Liver (tissue), 9 donors: ENCODE results near the gene RIMBP2. TPM values are rescaled to one million over a fixed set of nuclear protein-coding genes. Genes with fewer than 3 reads are reported as not detected.

Experiments used
- DNase-seq: peaks from one replicate; pipeline ENCODE4 v3.0.0-alpha.2; 2017; ENCODE audit warnings: low spot score
- H3K27ac ChIP-seq, 2 donors: one replicate each; pipeline ENCODE4 v1.7.0; 2013; ENCODE audit warnings: inconsistent platforms in 2 of 2, low read length in 2 of 2, control low read depth in 1 of 2, low read depth in 1 of 2, mild to moderate bottlenecking in 1 of 2
- H3K27me3 ChIP-seq, 4 donors: one replicate each; pipeline versions ENCODE4 v1.6.1 to v1.7.0; 2013; ENCODE audit warnings: low read length in 3 of 4, inconsistent platforms in 1 of 4, mild to moderate bottlenecking in 1 of 4, moderate library complexity in 1 of 4; ENCODE audit not compliant: control insufficient read depth in 4 of 4, insufficient read depth in 4 of 4
- H3K36me3 ChIP-seq, 4 donors: one replicate each; pipeline versions ENCODE4 v1.6.1 to v1.7.0; 2013; ENCODE audit warnings: low read length in 3 of 4, mild to moderate bottlenecking in 3 of 4, low read depth in 1 of 4, moderate library complexity in 1 of 4; ENCODE audit not compliant: control insufficient read depth in 4 of 4, insufficient read depth in 3 of 4
- H3K4me1 ChIP-seq, 4 donors: one replicate each; pipeline versions ENCODE4 v1.6.1 to v1.7.0; 2013; ENCODE audit warnings: low read length in 3 of 4, mild to moderate bottlenecking in 3 of 4, moderate library complexity in 1 of 4; ENCODE audit not compliant: control insufficient read depth in 4 of 4, insufficient read depth in 4 of 4
- H3K4me3 ChIP-seq, 3 donors: one replicate each; pipeline versions ENCODE4 v1.6.1 to v1.7.0; 2013; ENCODE audit warnings: low read length in 3 of 3, control low read depth in 1 of 3, low read depth in 1 of 3, mild to moderate bottlenecking in 1 of 3
- H3K9ac ChIP-seq, 2 donors: one replicate each; pipeline ENCODE4 v1.7.0; 2013; ENCODE audit warnings: low read length in 2 of 2, mild to moderate bottlenecking in 2 of 2, moderate library complexity in 2 of 2, control low read depth in 1 of 2, low read depth in 1 of 2
- H3K9me3 ChIP-seq, 4 donors: one replicate each; pipeline versions ENCODE4 v1.6.1 to v1.7.0; 2013; ENCODE audit warnings: low read length in 3 of 4; ENCODE audit not compliant: control insufficient read depth in 4 of 4
- EGR1 ChIP-seq, 2 donors: IDR thresholded peaks; 2 replicates each; pipeline ENCODE4 v1.6.1; 2016 to 2018; ENCODE audit warnings: antibody characterized with exemption in 2 of 2, low read depth in 2 of 2
- FOXA1 ChIP-seq: IDR thresholded peaks from 2 replicates; pipeline ENCODE4 v1.6.1; 2016; ENCODE audit warnings: antibody characterized with exemption
- FOXA2 ChIP-seq: IDR thresholded peaks from 2 replicates; pipeline ENCODE4 v1.6.1; 2016; ENCODE audit warnings: antibody characterized with exemption
- GABPA ChIP-seq, 2 donors: IDR thresholded peaks in 1 of 2; conservative IDR thresholded peaks in 1 of 2; 2 replicates each; pipeline ENCODE4 v1.6.1; 2016; ENCODE audit warnings: antibody characterized with exemption in 2 of 2, mild to moderate bottlenecking in 1 of 2, moderate library complexity in 1 of 2
- HNF4A ChIP-seq, 2 donors: conservative IDR thresholded peaks; 2 replicates each; pipeline ENCODE4 v1.6.1; 2016; ENCODE audit warnings: antibody characterized with exemption in 2 of 2, mild to moderate bottlenecking in 2 of 2
- HNF4G ChIP-seq: IDR thresholded peaks from 2 replicates; pipeline ENCODE4 v1.6.1; 2016; ENCODE audit warnings: antibody characterized with exemption
- JUND ChIP-seq, 2 donors: IDR thresholded peaks; 2 replicates each; pipeline ENCODE4 v1.6.1; 2016; ENCODE audit warnings: antibody characterized with exemption in 2 of 2
- RXRA ChIP-seq, 2 donors: IDR thresholded peaks; 2 replicates each; pipeline ENCODE4 v1.6.1; 2017 to 2018; ENCODE audit warnings: antibody characterized with exemption in 2 of 2, mild to moderate bottlenecking in 1 of 2
- SP1 ChIP-seq: IDR thresholded peaks from 2 replicates; pipeline ENCODE4 v1.6.1; 2018; ENCODE audit warnings: antibody characterized with exemption, mild to moderate bottlenecking
- TAF1 ChIP-seq: conservative IDR thresholded peaks from 2 replicates; pipeline ENCODE4 v1.6.1; 2016; ENCODE audit warnings: antibody characterized with exemption, mild to moderate bottlenecking
- YY1 ChIP-seq: IDR thresholded peaks from 2 replicates; pipeline ENCODE4 v1.6.1; 2016; ENCODE audit warnings: antibody characterized with exemption, mild to moderate bottlenecking
- WGBS: extraction: QIAGEN DNeasy Blood & Tissue Kit; methylation state at CpG from one replicate; pipeline ENCODE4 v1.1.7; 2013; 5-methylcytosine and 5-hydroxymethylcytosine counted together
- polyA plus RNA-seq, 2 donors: library from polyadenylated mRNA; stranded (reverse) in 1 of 2; unstranded in 1 of 2; fragments of 200-250 nt in 1 of 2; fragments of >200 nt in 1 of 2; fragmentation: Nextera tagmentation in 1 of 2; extraction: Ambion mirVana in 1 of 2; gene quantifications; one replicate each; pipeline versions ENCODE4 v1.2.1 to v1.2.3, GENCODE V29; 2013 to 2015
- total RNA-seq, 2 donors: library from RNA; depleted of rRNA; stranded (reverse); fragments of >200 nt; gene quantifications; one replicate each; pipeline ENCODE4 v1.2.3, GENCODE V29; 2014
- TF ChIP-seq, protein P1 (sequence below): IDR thresholded peaks from 2 replicates; pipeline ENCODE4 v1.6.1; 2016; ENCODE audit warnings: antibody characterized with exemption, mild to moderate bottlenecking
- TF ChIP-seq, protein P2 (sequence below): IDR thresholded peaks from 2 replicates; pipeline ENCODE4 v1.6.1; 2016; ENCODE audit warnings: antibody characterized with exemption
- TF ChIP-seq, protein P3 (sequence below): fragments of 150-350 bp; IDR thresholded peaks from 2 replicates; pipeline ENCODE4 v1.5.1; 2017; ENCODE audit warnings: improper control_type of control experiment, low read depth, low read length; ENCODE audit not compliant: missing input control
- TF ChIP-seq, protein P4 (sequence below): IDR thresholded peaks from 2 replicates; pipeline ENCODE4 v1.6.1; 2016; ENCODE audit warnings: antibody characterized with exemption
- TF ChIP-seq, protein P5 (sequence below): IDR thresholded peaks from 2 replicates; pipeline ENCODE4 v1.6.1; 2016; ENCODE audit warnings: antibody characterized with exemption
- donor health status: healthy.
- donor health status: healthy.
- donor health status: healthy.
- donor health status: healthy.
- donor health status: healthy.

Gene RIMBP2
- total and polyA plus RNA-seq, 4 donors = 0.01 to 0.17 (median 0.09) TPM; not detected in 1

DNA sequence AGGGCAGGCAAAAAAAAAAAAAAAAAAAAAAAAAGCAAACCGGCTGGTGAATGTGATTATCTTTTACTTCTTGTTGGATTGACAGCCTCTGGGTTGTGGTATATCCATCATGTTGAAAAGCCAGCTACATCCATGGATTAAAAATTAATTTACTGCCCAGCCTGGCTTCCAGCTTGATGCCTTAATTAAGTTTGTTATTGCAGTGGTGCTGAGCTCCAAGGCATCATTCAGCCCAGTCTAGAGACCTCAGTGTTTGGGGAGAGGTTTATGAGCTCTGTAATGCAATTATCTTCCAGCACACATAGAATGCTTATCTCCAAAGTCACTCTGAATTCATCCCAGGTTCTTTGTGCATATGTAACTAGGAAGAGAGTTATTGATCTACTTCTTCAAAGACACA lies 114.8 kb downstream of the RIMBP2 start:
- H3K4me1 ChIP-seq = no peaks in the 10 kb centered on the region
- no peak overlapping the region for H3K27ac ChIP-seq
- H3K9me3 ChIP-seq = peaks cover 0 to 6% (median 3%) of the 10 kb centered on the region in 4 donors
- no peaks in the 10 kb centered on the region for H3K36me3 ChIP-seq
- no peaks in the 10 kb centered on the region for H3K27me3 ChIP-seq
- no peak overlapping the region for H3K9ac ChIP-seq
- H3K4me3 ChIP-seq = no peak overlapping the region
- no peak for DNase-seq
- 23% methylated on average over 1 of the region's 1 CpG for WGBS
- TF ChIP-seq, protein P1, sequence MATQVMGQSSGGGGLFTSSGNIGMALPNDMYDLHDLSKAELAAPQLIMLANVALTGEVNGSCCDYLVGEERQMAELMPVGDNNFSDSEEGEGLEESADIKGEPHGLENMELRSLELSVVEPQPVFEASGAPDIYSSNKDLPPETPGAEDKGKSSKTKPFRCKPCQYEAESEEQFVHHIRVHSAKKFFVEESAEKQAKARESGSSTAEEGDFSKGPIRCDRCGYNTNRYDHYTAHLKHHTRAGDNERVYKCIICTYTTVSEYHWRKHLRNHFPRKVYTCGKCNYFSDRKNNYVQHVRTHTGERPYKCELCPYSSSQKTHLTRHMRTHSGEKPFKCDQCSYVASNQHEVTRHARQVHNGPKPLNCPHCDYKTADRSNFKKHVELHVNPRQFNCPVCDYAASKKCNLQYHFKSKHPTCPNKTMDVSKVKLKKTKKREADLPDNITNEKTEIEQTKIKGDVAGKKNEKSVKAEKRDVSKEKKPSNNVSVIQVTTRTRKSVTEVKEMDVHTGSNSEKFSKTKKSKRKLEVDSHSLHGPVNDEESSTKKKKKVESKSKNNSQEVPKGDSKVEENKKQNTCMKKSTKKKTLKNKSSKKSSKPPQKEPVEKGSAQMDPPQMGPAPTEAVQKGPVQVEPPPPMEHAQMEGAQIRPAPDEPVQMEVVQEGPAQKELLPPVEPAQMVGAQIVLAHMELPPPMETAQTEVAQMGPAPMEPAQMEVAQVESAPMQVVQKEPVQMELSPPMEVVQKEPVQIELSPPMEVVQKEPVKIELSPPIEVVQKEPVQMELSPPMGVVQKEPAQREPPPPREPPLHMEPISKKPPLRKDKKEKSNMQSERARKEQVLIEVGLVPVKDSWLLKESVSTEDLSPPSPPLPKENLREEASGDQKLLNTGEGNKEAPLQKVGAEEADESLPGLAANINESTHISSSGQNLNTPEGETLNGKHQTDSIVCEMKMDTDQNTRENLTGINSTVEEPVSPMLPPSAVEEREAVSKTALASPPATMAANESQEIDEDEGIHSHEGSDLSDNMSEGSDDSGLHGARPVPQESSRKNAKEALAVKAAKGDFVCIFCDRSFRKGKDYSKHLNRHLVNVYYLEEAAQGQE = no peak
- TF ChIP-seq RXRA (IDR thresholded peaks at IDR 0.05) (no peak), GABPA (IDR thresholded peaks at IDR 0.05 in 1 of 2, conservative IDR thresholded peaks at IDR 0.05 in 1 of 2) (no peak), HNF4A (conservative IDR thresholded peaks at IDR 0.05) (no peak), HNF4G (no peak), EGR1 (IDR thresholded peaks at IDR 0.05; ENCODE audit: low read depth in 2 of 2) (no peak)
- TF ChIP-seq, protein P2, sequence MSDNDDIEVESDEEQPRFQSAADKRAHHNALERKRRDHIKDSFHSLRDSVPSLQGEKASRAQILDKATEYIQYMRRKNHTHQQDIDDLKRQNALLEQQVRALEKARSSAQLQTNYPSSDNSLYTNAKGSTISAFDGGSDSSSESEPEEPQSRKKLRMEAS = no peak
- TF ChIP-seq, protein P3, sequence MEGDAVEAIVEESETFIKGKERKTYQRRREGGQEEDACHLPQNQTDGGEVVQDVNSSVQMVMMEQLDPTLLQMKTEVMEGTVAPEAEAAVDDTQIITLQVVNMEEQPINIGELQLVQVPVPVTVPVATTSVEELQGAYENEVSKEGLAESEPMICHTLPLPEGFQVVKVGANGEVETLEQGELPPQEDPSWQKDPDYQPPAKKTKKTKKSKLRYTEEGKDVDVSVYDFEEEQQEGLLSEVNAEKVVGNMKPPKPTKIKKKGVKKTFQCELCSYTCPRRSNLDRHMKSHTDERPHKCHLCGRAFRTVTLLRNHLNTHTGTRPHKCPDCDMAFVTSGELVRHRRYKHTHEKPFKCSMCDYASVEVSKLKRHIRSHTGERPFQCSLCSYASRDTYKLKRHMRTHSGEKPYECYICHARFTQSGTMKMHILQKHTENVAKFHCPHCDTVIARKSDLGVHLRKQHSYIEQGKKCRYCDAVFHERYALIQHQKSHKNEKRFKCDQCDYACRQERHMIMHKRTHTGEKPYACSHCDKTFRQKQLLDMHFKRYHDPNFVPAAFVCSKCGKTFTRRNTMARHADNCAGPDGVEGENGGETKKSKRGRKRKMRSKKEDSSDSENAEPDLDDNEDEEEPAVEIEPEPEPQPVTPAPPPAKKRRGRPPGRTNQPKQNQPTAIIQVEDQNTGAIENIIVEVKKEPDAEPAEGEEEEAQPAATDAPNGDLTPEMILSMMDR = no peak
- TF ChIP-seq, protein P4, sequence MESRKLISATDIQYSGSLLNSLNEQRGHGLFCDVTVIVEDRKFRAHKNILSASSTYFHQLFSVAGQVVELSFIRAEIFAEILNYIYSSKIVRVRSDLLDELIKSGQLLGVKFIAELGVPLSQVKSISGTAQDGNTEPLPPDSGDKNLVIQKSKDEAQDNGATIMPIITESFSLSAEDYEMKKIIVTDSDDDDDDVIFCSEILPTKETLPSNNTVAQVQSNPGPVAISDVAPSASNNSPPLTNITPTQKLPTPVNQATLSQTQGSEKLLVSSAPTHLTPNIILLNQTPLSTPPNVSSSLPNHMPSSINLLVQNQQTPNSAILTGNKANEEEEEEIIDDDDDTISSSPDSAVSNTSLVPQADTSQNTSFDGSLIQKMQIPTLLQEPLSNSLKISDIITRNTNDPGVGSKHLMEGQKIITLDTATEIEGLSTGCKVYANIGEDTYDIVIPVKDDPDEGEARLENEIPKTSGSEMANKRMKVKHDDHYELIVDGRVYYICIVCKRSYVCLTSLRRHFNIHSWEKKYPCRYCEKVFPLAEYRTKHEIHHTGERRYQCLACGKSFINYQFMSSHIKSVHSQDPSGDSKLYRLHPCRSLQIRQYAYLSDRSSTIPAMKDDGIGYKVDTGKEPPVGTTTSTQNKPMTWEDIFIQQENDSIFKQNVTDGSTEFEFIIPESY = no peak
- TF ChIP-seq, protein P5, sequence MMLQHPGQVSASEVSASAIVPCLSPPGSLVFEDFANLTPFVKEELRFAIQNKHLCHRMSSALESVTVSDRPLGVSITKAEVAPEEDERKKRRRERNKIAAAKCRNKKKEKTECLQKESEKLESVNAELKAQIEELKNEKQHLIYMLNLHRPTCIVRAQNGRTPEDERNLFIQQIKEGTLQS = no peak

DNA sequence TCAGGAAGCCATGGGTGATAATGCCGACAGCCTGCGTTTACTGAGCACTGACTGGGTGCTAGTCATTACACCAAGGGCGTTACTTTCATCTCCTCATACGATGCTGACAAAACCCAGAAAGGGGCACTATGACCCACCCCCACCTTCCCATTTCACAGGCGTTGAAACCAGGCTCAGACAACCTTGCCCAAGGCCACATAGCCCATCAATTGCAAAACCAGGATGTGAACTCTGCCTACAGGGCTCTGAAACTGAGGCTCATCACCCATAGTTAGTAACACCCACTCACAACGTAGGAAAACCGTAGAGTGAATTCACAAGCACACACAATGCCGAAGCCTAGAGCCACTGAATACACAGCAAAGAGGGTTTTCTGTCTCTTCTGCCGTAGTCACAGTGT lies 119.9 kb downstream of the RIMBP2 start:
- DNase-seq = no peak
- 69% methylated on average over 9 of the region's 9 CpGs for WGBS
- no peak overlapping the region for H3K27ac ChIP-seq
- TF ChIP-seq FOXA1 (no peak), JUND (IDR thresholded peaks at IDR 0.05) (no peak), RXRA (IDR thresholded peaks at IDR 0.05) (no peak), SP1 (no peak), GABPA (IDR thresholded peaks at IDR 0.05 in 1 of 2, conservative IDR thresholded peaks at IDR 0.05 in 1 of 2) (no peak), EGR1 (IDR thresholded peaks at IDR 0.05; ENCODE audit: low read depth in 2 of 2) (no peak), HNF4A (conservative IDR thresholded peaks at IDR 0.05) (no peak), FOXA2 (no peak), TAF1 (no peak), YY1 (no peak)
- TF ChIP-seq, protein P1 = no peak
- TF ChIP-seq, protein P2 = no peak
- TF ChIP-seq, protein P3 = no peak
- TF ChIP-seq, protein P5 = no peak

More for the DNA sequence above, 119.9 kb downstream of the RIMBP2 start:
- Histone ChIP-seq H3K27me3 (no peaks in the 10 kb centered on the region), H3K4me3 (no peak overlapping the region), H3K9ac (no peak overlapping the region), H3K9me3 (peaks cover 0 to 6% (median 3%) of the 10 kb centered on the region in 4 donors), H3K36me3 (no peaks in the 10 kb centered on the region), H3K4me1 (no peaks in the 10 kb centered on the region)
